ENCODE measurements around the gene OGFRL1. TPM values are rescaled to one million over a fixed set of nuclear protein-coding genes. Genes with fewer than 3 reads are reported as not detected.

Gene OGFRL1
- total RNA-seq, 1 donor from 2014 or later = 12.6 TPM

DNA sequence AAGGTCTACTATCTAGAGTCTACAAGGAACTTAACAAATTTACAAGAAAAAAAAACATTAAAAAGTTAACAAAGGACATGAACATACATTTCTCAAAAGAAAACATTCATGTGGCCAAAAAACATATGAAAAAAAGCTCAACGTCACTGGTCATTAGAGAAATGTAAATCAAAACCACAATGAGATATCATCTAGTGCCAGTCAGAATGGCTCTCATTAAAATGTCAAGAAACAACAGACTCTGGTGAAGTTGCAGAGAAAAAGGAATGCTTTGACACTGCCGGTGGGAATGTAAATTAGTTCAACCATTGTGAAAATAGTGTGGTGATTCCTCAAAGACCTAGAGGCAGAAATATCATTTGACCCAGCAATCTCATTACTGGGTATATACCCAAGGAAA is 48.3 kb downstream of the OGFRL1 start:
- peaks cover 17% of the 10 kb centered on the region for H3K9me3 Mint-ChIP-seq (ENCODE audit: unreplicated experiment)
- no peak overlapping the region for H3K4me3 Mint-ChIP-seq (ENCODE audit: unreplicated experiment)
- no peaks in the 10 kb centered on the region for H3K27me3 Mint-ChIP-seq (ENCODE audit: unreplicated experiment)
- DNase-seq (ENCODE audit: extremely low spot score, unreplicated experiment) = no peak
- peaks cover 6% of the 10 kb centered on the region for H3K36me3 Mint-ChIP-seq (ENCODE audit: unreplicated experiment)
- H3K27ac Mint-ChIP-seq (ENCODE audit: unreplicated experiment) = peak overlapping the region; percentile 27
- peaks cover 34% of the 10 kb centered on the region for H3K4me1 Mint-ChIP-seq (ENCODE audit: unreplicated experiment)
- TF ChIP-seq, protein P1, sequence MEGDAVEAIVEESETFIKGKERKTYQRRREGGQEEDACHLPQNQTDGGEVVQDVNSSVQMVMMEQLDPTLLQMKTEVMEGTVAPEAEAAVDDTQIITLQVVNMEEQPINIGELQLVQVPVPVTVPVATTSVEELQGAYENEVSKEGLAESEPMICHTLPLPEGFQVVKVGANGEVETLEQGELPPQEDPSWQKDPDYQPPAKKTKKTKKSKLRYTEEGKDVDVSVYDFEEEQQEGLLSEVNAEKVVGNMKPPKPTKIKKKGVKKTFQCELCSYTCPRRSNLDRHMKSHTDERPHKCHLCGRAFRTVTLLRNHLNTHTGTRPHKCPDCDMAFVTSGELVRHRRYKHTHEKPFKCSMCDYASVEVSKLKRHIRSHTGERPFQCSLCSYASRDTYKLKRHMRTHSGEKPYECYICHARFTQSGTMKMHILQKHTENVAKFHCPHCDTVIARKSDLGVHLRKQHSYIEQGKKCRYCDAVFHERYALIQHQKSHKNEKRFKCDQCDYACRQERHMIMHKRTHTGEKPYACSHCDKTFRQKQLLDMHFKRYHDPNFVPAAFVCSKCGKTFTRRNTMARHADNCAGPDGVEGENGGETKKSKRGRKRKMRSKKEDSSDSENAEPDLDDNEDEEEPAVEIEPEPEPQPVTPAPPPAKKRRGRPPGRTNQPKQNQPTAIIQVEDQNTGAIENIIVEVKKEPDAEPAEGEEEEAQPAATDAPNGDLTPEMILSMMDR (IDR thresholded peaks at IDR 0.05) = no peak

GRCh38 chr6:71338540-71339316 is 50.1 kb downstream of the OGFRL1 start:
- DNase-seq (ENCODE audit: extremely low spot score, unreplicated experiment) = no peak
- peaks cover 32% of the 10 kb centered on the region for H3K4me1 Mint-ChIP-seq (ENCODE audit: unreplicated experiment)
- TF ChIP-seq, protein P1 (IDR thresholded peaks at IDR 0.05) = no peak
- H3K27me3 Mint-ChIP-seq (ENCODE audit: unreplicated experiment) = no peaks in the 10 kb centered on the region
- no peak overlapping the region for H3K27ac Mint-ChIP-seq (ENCODE audit: unreplicated experiment)
- no peak overlapping the region for H3K4me3 Mint-ChIP-seq (ENCODE audit: unreplicated experiment)
- H3K9me3 Mint-ChIP-seq (ENCODE audit: unreplicated experiment) = peaks cover 17% of the 10 kb centered on the region
- peaks cover 6% of the 10 kb centered on the region for H3K36me3 Mint-ChIP-seq (ENCODE audit: unreplicated experiment)

GRCh38 chr6:71342772-71343171 is 54.2 kb downstream of the OGFRL1 start:
- no peak overlapping the region for H3K4me3 Mint-ChIP-seq (ENCODE audit: unreplicated experiment)
- peaks cover 5% of the 10 kb centered on the region for H3K4me1 Mint-ChIP-seq (ENCODE audit: unreplicated experiment)
- TF ChIP-seq, protein P1 (IDR thresholded peaks at IDR 0.05) = no peak
- no peak overlapping the region for H3K27ac Mint-ChIP-seq (ENCODE audit: unreplicated experiment)
- H3K9me3 Mint-ChIP-seq (ENCODE audit: unreplicated experiment) = no peaks in the 10 kb centered on the region
- no peaks in the 10 kb centered on the region for H3K27me3 Mint-ChIP-seq (ENCODE audit: unreplicated experiment)
- H3K36me3 Mint-ChIP-seq (ENCODE audit: unreplicated experiment) = no peaks in the 10 kb centered on the region
- DNase-seq (ENCODE audit: extremely low spot score, unreplicated experiment) = no peak

DNA sequence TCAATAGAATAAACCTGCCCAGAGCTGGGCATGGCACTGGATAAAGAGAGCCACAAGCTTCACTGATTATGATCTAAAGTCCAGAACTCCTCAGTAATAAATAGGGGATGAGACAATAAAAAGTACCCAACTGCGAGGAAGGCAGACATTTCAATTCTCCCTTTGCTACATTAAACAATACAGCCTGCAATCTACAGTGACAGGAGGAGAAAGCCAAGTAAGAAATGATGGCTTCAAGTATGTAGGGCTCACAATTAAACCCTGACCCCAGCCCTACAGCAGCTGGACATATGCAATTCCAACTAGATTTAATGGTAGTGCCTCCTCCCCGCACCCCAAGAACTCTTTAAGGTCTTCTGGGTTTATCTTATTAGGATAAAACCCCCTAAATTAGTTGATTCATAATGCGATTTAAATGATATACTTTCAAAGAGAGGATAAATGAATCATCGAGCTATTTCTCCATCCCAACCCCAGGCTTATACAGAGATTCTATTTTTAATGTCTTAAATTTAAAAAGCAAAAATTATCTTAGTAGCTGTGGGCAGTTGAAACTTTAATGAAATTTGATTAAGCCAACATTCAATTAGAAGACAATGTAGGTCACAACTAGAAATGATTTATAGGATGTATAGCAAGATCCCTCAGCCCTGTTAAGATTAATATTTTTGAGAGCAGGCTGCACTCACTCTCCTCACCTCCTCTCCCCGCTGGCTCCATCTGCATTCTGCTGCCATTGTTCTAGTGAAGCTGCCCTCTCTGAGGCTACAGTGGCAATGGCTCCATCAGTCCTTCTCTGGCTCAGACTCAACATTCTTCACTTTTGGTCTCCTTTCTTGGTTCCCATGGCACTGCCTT is 57.1 kb downstream of the OGFRL1 start:
- Mint-ChIP-seq H3K4me3 (ENCODE audit: unreplicated experiment) (no peak overlapping the region), H3K9me3 (ENCODE audit: unreplicated experiment) (no peaks in the 10 kb centered on the region), H3K36me3 (ENCODE audit: unreplicated experiment) (no peaks in the 10 kb centered on the region), H3K4me1 (ENCODE audit: unreplicated experiment) (peaks cover 7% of the 10 kb centered on the region), H3K27me3 (ENCODE audit: unreplicated experiment) (no peaks in the 10 kb centered on the region), H3K27ac (ENCODE audit: unreplicated experiment) (no peak overlapping the region)
- no peak for DNase-seq (ENCODE audit: extremely low spot score, unreplicated experiment)
- TF ChIP-seq, protein P1 (IDR thresholded peaks at IDR 0.05) = no peak

DNA sequence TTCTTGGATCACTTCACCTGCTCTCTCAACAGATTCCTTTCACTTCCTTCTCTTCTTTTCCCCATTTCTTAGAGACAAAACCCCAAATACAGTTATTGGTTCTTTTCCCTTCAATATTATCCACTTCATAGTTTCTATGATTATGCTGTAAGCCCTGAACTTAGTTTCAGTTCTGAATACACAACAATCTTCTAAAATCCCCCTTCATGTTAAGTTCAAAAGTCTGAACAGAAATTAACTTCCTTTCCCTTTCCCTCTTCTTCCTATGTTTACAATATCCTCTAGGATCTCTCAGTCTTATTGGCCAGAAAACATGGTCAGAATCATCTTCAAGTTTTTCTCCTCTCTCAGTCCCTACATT is 57.7 kb downstream of the OGFRL1 start:
- H3K27me3 Mint-ChIP-seq (ENCODE audit: unreplicated experiment) = no peaks in the 10 kb centered on the region
- H3K36me3 Mint-ChIP-seq (ENCODE audit: unreplicated experiment) = no peaks in the 10 kb centered on the region
- H3K27ac Mint-ChIP-seq (ENCODE audit: unreplicated experiment) = no peak overlapping the region
- TF ChIP-seq, protein P1 (IDR thresholded peaks at IDR 0.05) = no peak
- no peak for DNase-seq (ENCODE audit: extremely low spot score, unreplicated experiment)
- H3K4me1 Mint-ChIP-seq (ENCODE audit: unreplicated experiment) = peaks cover 7% of the 10 kb centered on the region
- no peak overlapping the region for H3K4me3 Mint-ChIP-seq (ENCODE audit: unreplicated experiment)
- H3K9me3 Mint-ChIP-seq (ENCODE audit: unreplicated experiment) = no peaks in the 10 kb centered on the region
